Muscle of leg (tissue), 16 donors: ENCODE results near the gene AQP4. TPM values are rescaled to one million over a fixed set of nuclear protein-coding genes. Genes with fewer than 3 reads are reported as not detected.

Experiments used
- DNase-seq: peaks from one replicate; pipeline ENCODE4 v3.0.0; 2013
- H3K27ac ChIP-seq: one replicate; pipeline ENCODE4 v1.5.1; 2013; ENCODE audit warnings: mild to moderate bottlenecking, low read length, control low read depth
- H3K27me3 ChIP-seq: one replicate; pipeline ENCODE4 v1.6.1; 2013; ENCODE audit warnings: low read length; ENCODE audit not compliant: control insufficient read depth, insufficient read depth
- H3K36me3 ChIP-seq: one replicate; pipeline ENCODE4 v1.6.1; 2013; ENCODE audit warnings: low read length; ENCODE audit not compliant: control insufficient read depth, insufficient read depth
- H3K4me1 ChIP-seq: one replicate; pipeline ENCODE4 v1.6.1; 2013; ENCODE audit warnings: low read length; ENCODE audit not compliant: control insufficient read depth, insufficient read depth
- H3K4me3 ChIP-seq: one replicate; pipeline ENCODE4 v1.5.1; 2013; ENCODE audit warnings: low read length, control low read depth
- H3K9me3 ChIP-seq: replicated peaks from 2 replicates; pipeline ENCODE4 v1.6.1; 2013; ENCODE audit warnings: low read depth, low read length; ENCODE audit not compliant: control insufficient read depth
- WGBS: methylation state at CpG from one replicate; pipeline ENCODE4 v1.1.5; 2013; ENCODE audit warnings: missing lambda C conversion rate; ENCODE audit not compliant: insufficient coverage; 5-methylcytosine and 5-hydroxymethylcytosine counted together
- long read RNA-seq, 11 donors: transcript quantifications; one replicate each; lab custom pipeline, GENCODE V29; 2026
- polyA plus RNA-seq, 8 donors: library from polyadenylated mRNA; unstranded; fragments of 120-200 nt; gene quantifications; one replicate each; pipeline versions ENCODE4 v1.2.1 to v1.2.3, GENCODE V29; 2013; ENCODE audit warnings: inconsistent platforms in 1 of 8, low replicate concordance in 1 of 8; ENCODE audit not compliant: insufficient read length in 8 of 8, insufficient read depth in 1 of 8
- total RNA-seq: library from RNA; stranded (reverse); fragments of 120-200 nt; gene quantifications from one replicate; pipeline ENCODE4 v1.2.4, GENCODE V29; 2013

AQP4 gene
- total RNA-seq = 0.58 TPM
- under 1 TPM; 0.15 to 0.84 (median 0.33) TPM for polyA plus RNA-seq
- long read RNA-seq, donor 1 = 0 reads
- long read RNA-seq, donor 2 = 0 reads
- long read RNA-seq, donor 3 = 0 reads
- long read RNA-seq, donor 4, partial matches to known transcripts = 0 of 1 reads
- long read RNA-seq, donor 4, other reads (novel, unspliced or antisense) = 0 of 1 reads
- long read RNA-seq, donor 5 = 0 reads
- long read RNA-seq, donor 6 = 0 reads
- long read RNA-seq, donor 7 = 0 reads
- long read RNA-seq, donor 8 = 0 reads
- long read RNA-seq, donor 9 = 0 reads
- long read RNA-seq, donor 10, full-length matches to known transcripts = 1 of 1 reads
- long read RNA-seq, donor 10, partial matches to known transcripts = 0 of 1 reads
- long read RNA-seq, donor 10, other reads (novel, unspliced or antisense) = 0 of 1 reads
- long read RNA-seq, donor 11 = 0 reads

GRCh38 chr18:26865557-26865956, at the start of gene AQP4:
TSS of gene AQP4 (minus strand) at chr18:26865707. CDS start at chr18:26865689, 18 bp downstream.
- H3K9me3 ChIP-seq = no peaks in the 10 kb centered on the region
- peaks cover 17% of the 10 kb centered on the region for H3K27me3 ChIP-seq
- H3K27ac ChIP-seq = peak within 1 kb of the TSS; percentile 29
- H3K4me1 ChIP-seq = peaks cover 30% of the 10 kb centered on the region
- no peaks in the 10 kb centered on the region for H3K36me3 ChIP-seq
- peak; percentile 38 for DNase-seq
- no peak within 1 kb of the TSS for H3K4me3 ChIP-seq
- 10% methylated on average over 2 of the region's 5 CpGs for WGBS

- WGBS = 30% methylated on average over 2 of the region's 4 CpGs
- Histone ChIP-seq H3K4me3 (no peak overlapping the region), H3K9me3 (no peaks in the 10 kb centered on the region), H3K27me3 (no peaks in the 10 kb centered on the region), H3K4me1 (no peaks in the 10 kb centered on the region), H3K36me3 (no peaks in the 10 kb centered on the region), H3K27ac (no peak overlapping the region)
- no peak for DNase-seq
These were observed 46.3 kb upstream of the AQP4 start for GRCh38 chr18:26911840-26912239.

- no peak for DNase-seq
- no CpG with 5 or more reads among the region's 5 CpGs for WGBS
- Histone ChIP-seq H3K27ac (no peak overlapping the region), H3K36me3 (no peaks in the 10 kb centered on the region), H3K27me3 (no peaks in the 10 kb centered on the region), H3K4me3 (no peak overlapping the region), H3K4me1 (no peaks in the 10 kb centered on the region), H3K9me3 (no peaks in the 10 kb centered on the region)
These were observed 44.2 kb upstream of the AQP4 start for GRCh38 chr18:26909599-26910290.

- whole genome bisulfite sequencing = 11% methylated on average over 1 of the region's 3 CpGs
- peak; percentile 19 for DNase-seq
- H3K9me3 ChIP-seq = no peaks in the 10 kb centered on the region
- no peaks in the 10 kb centered on the region for H3K36me3 ChIP-seq
- H3K4me3 ChIP-seq = no peak overlapping the region
- H3K4me1 ChIP-seq = no peaks in the 10 kb centered on the region
- H3K27me3 ChIP-seq = no peaks in the 10 kb centered on the region
- no peak overlapping the region for H3K27ac ChIP-seq
These were observed 43.4 kb upstream of the AQP4 start for GRCh38 chr18:26908906-26909305.

GRCh38 chr18:26902291-26902690, 36.8 kb upstream of the AQP4 start:
- Histone ChIP-seq H3K4me1 (no peaks in the 10 kb centered on the region), H3K36me3 (no peaks in the 10 kb centered on the region), H3K27me3 (no peaks in the 10 kb centered on the region), H3K4me3 (no peak overlapping the region), H3K9me3 (peaks cover 4% of the 10 kb centered on the region), H3K27ac (no peak overlapping the region)
- DNase-seq = no peak
- WGBS = 100% methylated on average over 3 of the region's 5 CpGs

- no peaks in the 10 kb centered on the region for H3K27me3 ChIP-seq
- H3K36me3 ChIP-seq = no peaks in the 10 kb centered on the region
- peaks cover 4% of the 10 kb centered on the region for H3K9me3 ChIP-seq
- no peak for DNase-seq
- H3K27ac ChIP-seq = no peak overlapping the region
- no peaks in the 10 kb centered on the region for H3K4me1 ChIP-seq
- no peak overlapping the region for H3K4me3 ChIP-seq
These were observed 35.5 kb upstream of the AQP4 start for GRCh38 chr18:26901020-26901419.

- no peaks in the 10 kb centered on the region for H3K27me3 ChIP-seq
- H3K4me1 ChIP-seq = no peaks in the 10 kb centered on the region
- H3K4me3 ChIP-seq = no peak overlapping the region
- no peak for DNase-seq
- H3K27ac ChIP-seq = peak overlapping the region; percentile 51
- WGBS = no CpG with 5 or more reads among the region's 1 CpG
- H3K9me3 ChIP-seq = no peaks in the 10 kb centered on the region
- no peaks in the 10 kb centered on the region for H3K36me3 ChIP-seq
These were observed 28.9 kb upstream of the AQP4 start for GRCh38 chr18:26894426-26894825.

GRCh38 chr18:26893996-26894395, 28.5 kb upstream of the AQP4 start:
- H3K4me1 ChIP-seq = no peaks in the 10 kb centered on the region
- no peaks in the 10 kb centered on the region for H3K27me3 ChIP-seq
- H3K36me3 ChIP-seq = no peaks in the 10 kb centered on the region
- DNase-seq = peak; percentile 78
- 40% methylated on average over 6 of the region's 6 CpGs for WGBS
- no peaks in the 10 kb centered on the region for H3K9me3 ChIP-seq
- no peak overlapping the region for H3K27ac ChIP-seq
- H3K4me3 ChIP-seq = no peak overlapping the region

GRCh38 chr18:26888259-26888658, 22.8 kb upstream of the AQP4 start:
- H3K36me3 ChIP-seq = no peaks in the 10 kb centered on the region
- no peak for DNase-seq
- H3K4me3 ChIP-seq = no peak overlapping the region
- no peaks in the 10 kb centered on the region for H3K9me3 ChIP-seq
- H3K27ac ChIP-seq = no peak overlapping the region
- H3K27me3 ChIP-seq = no peaks in the 10 kb centered on the region
- H3K4me1 ChIP-seq = no peaks in the 10 kb centered on the region
- no CpG with 5 or more reads among the region's 4 CpGs for WGBS

GRCh38 chr18:26875040-26875654, 9.6 kb upstream of the AQP4 start:
- Histone ChIP-seq H3K27me3 (no peaks in the 10 kb centered on the region), H3K27ac (no peak overlapping the region), H3K36me3 (no peaks in the 10 kb centered on the region), H3K4me3 (no peak overlapping the region), H3K9me3 (no peaks in the 10 kb centered on the region), H3K4me1 (no peaks in the 10 kb centered on the region)
- no peak for DNase-seq
- no CpG with 5 or more reads among the region's 2 CpGs for WGBS
